SK-N-SH (cell line): Measurements from ENCODE around the gene ADD3. TPM values are rescaled to one million over a fixed set of nuclear protein-coding genes. Genes with fewer than 3 reads are reported as not detected.

ENCODE experiments used
- CTCF ChIA-PET: fragments of 300-600, 350-600 bp; formaldehyde crosslinking; extraction: SDS; loops from one replicate; lab custom pipeline; 2021; lab: Yijun Ruan, JAX
- POLR2A ChIA-PET: fragments of 350-600 bp; sonication (Branson Sonifier 250); formaldehyde crosslinking; extraction: SDS; loops from one replicate; lab custom pipeline; 2020; ENCODE audit warnings: antibody characterized with exemption, inconsistent platforms; lab: Yijun Ruan, JAX
- DNase-seq: peaks from one replicate; pipeline ENCODE4 v3.0.0; 2012
- H2AFZ ChIP-seq: fragments of 200-600 bp; sonication (generic); 2 replicates; pipeline ENCODE4 v1.8.1; 2016; ENCODE audit warnings: antibody characterized with exemption, mild to moderate bottlenecking, low read depth
- H3F3A ChIP-seq: fragments of 200-600 bp; sonication (generic); replicated peaks from 2 replicates; pipeline ENCODE3; 2016; ENCODE audit warnings: antibody characterized with exemption, mild to moderate bottlenecking; ENCODE audit not compliant: insufficient read depth
- H3K27ac ChIP-seq, 2 experiments: fragments of 200-500 bp in 1 of 2; fragments of 200-600 bp in 1 of 2; sonication (Bioruptor generic) in 1 of 2; sonication (generic), shearing (Covaris generic) in 1 of 2; 2 replicates each; pipeline versions ENCODE4 v1.5.1 to v1.6.1; 2014 to 2016; ENCODE audit warnings: low read depth in 2 of 2, inconsistent platforms in 1 of 2, low read length in 1 of 2, mild to moderate bottlenecking in 1 of 2, mixed read lengths in 1 of 2
- H3K27me3 ChIP-seq: fragments of 200-600 bp; sonication (generic), shearing (Covaris generic); 2 replicates; pipeline ENCODE4 v1.6.1; 2016; ENCODE audit warnings: mixed run types; ENCODE audit not compliant: insufficient read depth
- H3K36me3 ChIP-seq, 2 experiments: fragments of 200-500 bp in 1 of 2; fragments of 200-600 bp in 1 of 2; sonication (Bioruptor generic) in 1 of 2; sonication (generic) in 1 of 2; replicated peaks in 1 of 2; 2 replicates each; pipeline versions ENCODE3 to v1.5.1; 2014 to 2016; ENCODE audit warnings: low read length in 1 of 2, mild to moderate bottlenecking in 1 of 2; ENCODE audit not compliant: insufficient read depth in 2 of 2, control insufficient read depth in 1 of 2
- H3K4me1 ChIP-seq, 2 experiments: fragments of 200-500 bp in 1 of 2; fragments of 200-600 bp in 1 of 2; sonication (Bioruptor generic) in 1 of 2; sonication (generic), shearing (Covaris generic) in 1 of 2; 2 replicates each; pipeline versions ENCODE4 v1.5.1 to v1.6.1; 2014 to 2016; ENCODE audit warnings: low read depth in 1 of 2, low read length in 1 of 2, mixed run types in 1 of 2; ENCODE audit not compliant: insufficient read depth in 2 of 2, control insufficient read depth in 1 of 2
- H3K4me2 ChIP-seq: fragments of 200-600 bp; sonication (generic), shearing (Covaris generic); 2 replicates; pipeline ENCODE4 v1.6.1; 2017; ENCODE audit warnings: mixed run types
- H3K4me3 ChIP-seq, 2 experiments: fragments of 200-500 bp in 1 of 2; fragments of 200-600 bp in 1 of 2; sonication (Bioruptor generic) in 1 of 2; sonication (generic), shearing (Covaris generic) in 1 of 2; 2 replicates each; pipeline versions ENCODE4 v1.5.1 to v1.8.1; 2014 to 2016; ENCODE audit warnings: low read depth in 2 of 2, inconsistent platforms in 1 of 2, low read length in 1 of 2, mild to moderate bottlenecking in 1 of 2, mixed read lengths in 1 of 2, moderate library complexity in 1 of 2
- H3K79me2 ChIP-seq: fragments of 200-600 bp; sonication (generic); 2 replicates; pipeline ENCODE4 v1.8.1; 2017; ENCODE audit warnings: mild to moderate bottlenecking; ENCODE audit not compliant: insufficient read depth
- H3K9ac ChIP-seq: fragments of 200-600 bp; sonication (generic); 2 replicates; pipeline ENCODE4 v1.6.1; 2017; ENCODE audit warnings: mixed run types
- H3K9me2 ChIP-seq: fragments of 200-600 bp; sonication (generic); 2 replicates; pipeline ENCODE4 v1.6.1; 2017; ENCODE audit warnings: mixed run types
- H3K9me3 ChIP-seq: fragments of 200-600 bp; sonication (generic); 2 replicates; pipeline ENCODE4 v1.6.1; 2017; ENCODE audit warnings: mixed run types, mild to moderate bottlenecking, moderate library complexity
- H4K20me1 ChIP-seq: fragments of 200-600 bp; sonication (generic); 2 replicates; pipeline ENCODE4 v1.6.1; 2017; ENCODE audit warnings: mild to moderate bottlenecking, mixed run types; ENCODE audit not compliant: insufficient read depth
- CHD2 ChIP-seq: fragments of 150-350 bp; IDR thresholded peaks from 2 replicates; pipeline ENCODE4 v1.6.1; 2018; ENCODE audit warnings: low read length; ENCODE audit not compliant: partially characterized antibody
- EP300 ChIP-seq, 2 experiments: IDR thresholded peaks; 2 replicates each; pipeline versions ENCODE4 v1.4.0 to v1.6.1; 2012; ENCODE audit warnings: borderline replicate concordance in 1 of 2, low read depth in 1 of 2, low read length in 1 of 2
- FOXM1 ChIP-seq: IDR thresholded peaks from 2 replicates; pipeline ENCODE4 v1.4.0; 2012; ENCODE audit warnings: low read depth, mild to moderate bottlenecking
- GABPA ChIP-seq: IDR thresholded peaks from 2 replicates; pipeline ENCODE4 v1.4.0; 2012; ENCODE audit warnings: low read depth, mild to moderate bottlenecking
- MXI1 ChIP-seq: IDR thresholded peaks from 2 replicates; pipeline ENCODE4 v1.6.1; 2012; ENCODE audit warnings: mild to moderate bottlenecking, low read depth, low read length, improper control_type of control experiment
- NRF1 ChIP-seq: IDR thresholded peaks from 2 replicates; pipeline ENCODE4 v1.6.1; 2012; ENCODE audit warnings: low read depth, mild to moderate bottlenecking, low read length
- POLR2AphosphoS5 ChIP-seq: IDR thresholded peaks from 2 replicates; pipeline ENCODE4 v1.6.1; 2012; ENCODE audit warnings: low read depth, low read length
- RAD21 ChIP-seq: IDR thresholded peaks from 2 replicates; pipeline ENCODE4 v1.6.1; 2012; ENCODE audit warnings: mild to moderate bottlenecking, low read length
- RCOR1 ChIP-seq: fragments of 150-350 bp; IDR thresholded peaks from 2 replicates; pipeline ENCODE4 v1.6.1; 2017; ENCODE audit warnings: antibody characterized with exemption, low read length
- RXRA ChIP-seq: IDR thresholded peaks from 2 replicates; pipeline ENCODE4 v1.4.0; 2012; ENCODE audit warnings: low read depth, mild to moderate bottlenecking, borderline replicate concordance
- SMC3 ChIP-seq: IDR thresholded peaks from 2 replicates; pipeline ENCODE4 v1.6.1; 2012; ENCODE audit warnings: low read depth, low read length, improper control_type of control experiment
- TAF1 ChIP-seq: IDR thresholded peaks from 2 replicates; pipeline ENCODE4 v1.6.1; 2012; ENCODE audit warnings: low read depth, mild to moderate bottlenecking, low read length, moderate library complexity, borderline replicate concordance
- TCF12 ChIP-seq: IDR thresholded peaks from 2 replicates; pipeline ENCODE4 v1.4.0; 2012
- USF1 ChIP-seq: IDR thresholded peaks from 2 replicates; pipeline ENCODE4 v1.4.0; 2012; ENCODE audit warnings: low read depth, borderline replicate concordance
- WGBS: methylation state at CpG from one replicate; pipeline ENCODE4 v1.1.6; 2017; ENCODE audit warnings: low lambda C conversion rate; 5-methylcytosine and 5-hydroxymethylcytosine counted together
- polyA plus RNA-seq, 3 experiments: library from polyadenylated mRNA; depleted of rRNA; stranded (reverse); fragments of >200 nt; gene quantifications; 2 replicates each; pipeline ENCODE4 v1.2.3, GENCODE V29; 2012
- TF ChIP-seq, protein P1 (sequence below): IDR thresholded peaks from 2 replicates; pipeline ENCODE4; 2012
- TF ChIP-seq, protein P2 (sequence below): IDR thresholded peaks from 2 replicates; pipeline ENCODE4 v1.6.1; 2012; ENCODE audit warnings: mild to moderate bottlenecking, low read depth, low read length, moderate library complexity
- TF ChIP-seq, protein P3 (sequence below): IDR thresholded peaks from 2 replicates; pipeline ENCODE4 v1.4.0; 2012; ENCODE audit warnings: low read depth, borderline replicate concordance

Gene ADD3
- polyA plus RNA-seq, 1 of the 3 experiments (the other 2 are of a cell fraction): 27.6 TPM

GRCh38 chr10:110171032-110171431 lies 163.2 kb downstream of the ADD3 start:
- H3K4me1 ChIP-seq: no peaks in the 10 kb centered on the region; a peak in 1 of 4 replicates
- H3K27me3 ChIP-seq: peaks cover 27% of the 10 kb centered on the region; the same call in 1 of the 2 replicates
- 64% methylated on average over 6 of the region's 6 CpGs for WGBS
- H3K36me3 ChIP-seq: no peaks in the 10 kb centered on the region
- no peaks in the 10 kb centered on the region for H3K9me2 ChIP-seq
- H3K79me2 ChIP-seq: no peaks in the 10 kb centered on the region
- H3K27ac ChIP-seq: no peak overlapping the region
- no peaks in the 10 kb centered on the region for H3K9me3 ChIP-seq
- no peak overlapping the region for H3K9ac ChIP-seq
- H2AFZ ChIP-seq: no peak overlapping the region
- no peak overlapping the region for H3K4me3 ChIP-seq
- DNase-seq: no peak
- TF ChIP-seq RAD21 (no peak), USF1 (no peak), FOXM1 (no peak), RXRA (no peak), EP300 (IDR thresholded peaks at IDR 0.05; ENCODE audit: borderline replicate concordance in 1 of 2, low read depth in 1 of 2, low read length in 1 of 2) (no peak), GABPA (no peak)
- TF ChIP-seq, protein P1, sequence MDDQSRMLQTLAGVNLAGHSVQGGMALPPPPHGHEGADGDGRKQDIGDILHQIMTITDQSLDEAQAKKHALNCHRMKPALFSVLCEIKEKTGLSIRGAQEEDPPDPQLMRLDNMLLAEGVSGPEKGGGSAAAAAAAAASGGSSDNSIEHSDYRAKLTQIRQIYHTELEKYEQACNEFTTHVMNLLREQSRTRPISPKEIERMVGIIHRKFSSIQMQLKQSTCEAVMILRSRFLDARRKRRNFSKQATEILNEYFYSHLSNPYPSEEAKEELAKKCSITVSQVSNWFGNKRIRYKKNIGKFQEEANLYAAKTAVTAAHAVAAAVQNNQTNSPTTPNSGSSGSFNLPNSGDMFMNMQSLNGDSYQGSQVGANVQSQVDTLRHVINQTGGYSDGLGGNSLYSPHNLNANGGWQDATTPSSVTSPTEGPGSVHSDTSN: no peak
- CTCF ChIA-PET: no interaction called here
- POLR2A ChIA-PET: no interaction called here
- H3F3A ChIP-seq: no peaks in the 10 kb centered on the region
- H3K4me2 ChIP-seq: no peak overlapping the region
- no peaks in the 10 kb centered on the region for H4K20me1 ChIP-seq

- H4K20me1 ChIP-seq: no peaks in the 10 kb centered on the region
- no peak overlapping the region for H3K4me2 ChIP-seq
- TF ChIP-seq SMC3: no peak
- no peak for TF ChIP-seq MXI1
- no peak for TF ChIP-seq CHD2
- TF ChIP-seq POLR2AphosphoS5: no peak
- TF ChIP-seq TAF1: no peak
- TF ChIP-seq, protein P2, sequence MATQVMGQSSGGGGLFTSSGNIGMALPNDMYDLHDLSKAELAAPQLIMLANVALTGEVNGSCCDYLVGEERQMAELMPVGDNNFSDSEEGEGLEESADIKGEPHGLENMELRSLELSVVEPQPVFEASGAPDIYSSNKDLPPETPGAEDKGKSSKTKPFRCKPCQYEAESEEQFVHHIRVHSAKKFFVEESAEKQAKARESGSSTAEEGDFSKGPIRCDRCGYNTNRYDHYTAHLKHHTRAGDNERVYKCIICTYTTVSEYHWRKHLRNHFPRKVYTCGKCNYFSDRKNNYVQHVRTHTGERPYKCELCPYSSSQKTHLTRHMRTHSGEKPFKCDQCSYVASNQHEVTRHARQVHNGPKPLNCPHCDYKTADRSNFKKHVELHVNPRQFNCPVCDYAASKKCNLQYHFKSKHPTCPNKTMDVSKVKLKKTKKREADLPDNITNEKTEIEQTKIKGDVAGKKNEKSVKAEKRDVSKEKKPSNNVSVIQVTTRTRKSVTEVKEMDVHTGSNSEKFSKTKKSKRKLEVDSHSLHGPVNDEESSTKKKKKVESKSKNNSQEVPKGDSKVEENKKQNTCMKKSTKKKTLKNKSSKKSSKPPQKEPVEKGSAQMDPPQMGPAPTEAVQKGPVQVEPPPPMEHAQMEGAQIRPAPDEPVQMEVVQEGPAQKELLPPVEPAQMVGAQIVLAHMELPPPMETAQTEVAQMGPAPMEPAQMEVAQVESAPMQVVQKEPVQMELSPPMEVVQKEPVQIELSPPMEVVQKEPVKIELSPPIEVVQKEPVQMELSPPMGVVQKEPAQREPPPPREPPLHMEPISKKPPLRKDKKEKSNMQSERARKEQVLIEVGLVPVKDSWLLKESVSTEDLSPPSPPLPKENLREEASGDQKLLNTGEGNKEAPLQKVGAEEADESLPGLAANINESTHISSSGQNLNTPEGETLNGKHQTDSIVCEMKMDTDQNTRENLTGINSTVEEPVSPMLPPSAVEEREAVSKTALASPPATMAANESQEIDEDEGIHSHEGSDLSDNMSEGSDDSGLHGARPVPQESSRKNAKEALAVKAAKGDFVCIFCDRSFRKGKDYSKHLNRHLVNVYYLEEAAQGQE: no peak
- TF ChIP-seq, protein P3, sequence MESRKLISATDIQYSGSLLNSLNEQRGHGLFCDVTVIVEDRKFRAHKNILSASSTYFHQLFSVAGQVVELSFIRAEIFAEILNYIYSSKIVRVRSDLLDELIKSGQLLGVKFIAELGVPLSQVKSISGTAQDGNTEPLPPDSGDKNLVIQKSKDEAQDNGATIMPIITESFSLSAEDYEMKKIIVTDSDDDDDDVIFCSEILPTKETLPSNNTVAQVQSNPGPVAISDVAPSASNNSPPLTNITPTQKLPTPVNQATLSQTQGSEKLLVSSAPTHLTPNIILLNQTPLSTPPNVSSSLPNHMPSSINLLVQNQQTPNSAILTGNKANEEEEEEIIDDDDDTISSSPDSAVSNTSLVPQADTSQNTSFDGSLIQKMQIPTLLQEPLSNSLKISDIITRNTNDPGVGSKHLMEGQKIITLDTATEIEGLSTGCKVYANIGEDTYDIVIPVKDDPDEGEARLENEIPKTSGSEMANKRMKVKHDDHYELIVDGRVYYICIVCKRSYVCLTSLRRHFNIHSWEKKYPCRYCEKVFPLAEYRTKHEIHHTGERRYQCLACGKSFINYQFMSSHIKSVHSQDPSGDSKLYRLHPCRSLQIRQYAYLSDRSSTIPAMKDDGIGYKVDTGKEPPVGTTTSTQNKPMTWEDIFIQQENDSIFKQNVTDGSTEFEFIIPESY: no peak
- no peak for TF ChIP-seq TCF12
- TF ChIP-seq NRF1: no peak
- no peak for TF ChIP-seq RCOR1
- H2AFZ ChIP-seq: no peak overlapping the region
- no peaks in the 10 kb centered on the region; a peak in 1 of 4 replicates for H3K4me1 ChIP-seq
- peaks cover 27% of the 10 kb centered on the region; the same call in 1 of the 2 replicates for H3K27me3 ChIP-seq
- no peak overlapping the region for H3K9ac ChIP-seq
- no peak overlapping the region for H3K4me3 ChIP-seq
- ChIA-PET POLR2A (no interaction called here), CTCF (no interaction called here)
- no peaks in the 10 kb centered on the region for H3K9me2 ChIP-seq
- H3K79me2 ChIP-seq: no peaks in the 10 kb centered on the region
- DNase-seq: no peak
- H3K36me3 ChIP-seq: no peaks in the 10 kb centered on the region
- no peak overlapping the region for H3K27ac ChIP-seq
- 58% methylated on average over 5 of the region's 5 CpGs for WGBS
- H3K9me3 ChIP-seq: no peaks in the 10 kb centered on the region
- H3F3A ChIP-seq: no peaks in the 10 kb centered on the region
These were observed 164.4 kb downstream of the ADD3 start for GRCh38 chr10:110172155-110172554.
